Vagina (tissue), 2 donors: ENCODE measurements around the gene ZNF514. TPM values are rescaled to one million over a fixed set of nuclear protein-coding genes. Genes with fewer than 3 reads are reported as not detected.

Source experiments
- DNase-seq, 2 donors: peaks; one replicate each; pipeline ENCODE4 v3.0.0-alpha.2; 2017; ENCODE audit errors: extremely low spot score in 2 of 2
- H3K27ac ChIP-seq: fragments of 200-600 bp; sonication (generic); one replicate; pipeline ENCODE4 v1.5.1; 2019
- H3K27me3 ChIP-seq: fragments of 200-600 bp; sonication (generic); one replicate; pipeline ENCODE4 v1.5.1; 2019
- H3K36me3 ChIP-seq, 2 donors: fragments of 200-600 bp; sonication (generic); one replicate each; pipeline ENCODE4 v1.5.1; 2017 to 2019
- H3K4me1 ChIP-seq: fragments of 200-600 bp; sonication (generic); one replicate; pipeline ENCODE4 v1.5.1; 2019
- H3K4me3 ChIP-seq, 2 donors: fragments of 200-600 bp; sonication (generic); 1 replicate in 1 of 2; 2 replicates in 1 of 2; pipeline ENCODE4 v1.5.1; 2016 to 2019
- H3K9me3 ChIP-seq: fragments of 200-600 bp; sonication (generic); one replicate; pipeline ENCODE4 v1.5.1; 2019
- CTCF ChIP-seq, 3 experiments: fragments of 450-650 bp in 2 of 3; fragments of 200-600 bp in 1 of 3; sonication (generic) in 1 of 3; IDR thresholded peaks; one replicate each; pipeline ENCODE4 v1.5.1; 2017 to 2019; ENCODE audit warnings: antibody characterized with exemption in 3 of 3, mild to moderate bottlenecking in 2 of 3, moderate library complexity in 2 of 3
- POLR2A ChIP-seq, 2 donors: fragments of 450-650 bp; IDR thresholded peaks; one replicate each; pipeline ENCODE4 v1.6.1; 2017; ENCODE audit warnings: antibody characterized with exemption in 2 of 2, mild to moderate bottlenecking in 2 of 2, moderate library complexity in 2 of 2
- POLR2AphosphoS5 ChIP-seq, 2 donors: sonication (generic); formaldehyde crosslinking; IDR thresholded peaks; one replicate each; pipeline ENCODE4 v1.9.0; 2017; ENCODE audit warnings: antibody characterized with exemption in 2 of 2, mild to moderate bottlenecking in 2 of 2, low read depth in 1 of 2; ENCODE audit not compliant: insufficient read depth in 1 of 2
- intact Hi-C: fragments of 100-400 bp; cut with DNase I; formaldehyde crosslinking; loops from one replicate; pipeline ENCODE4 v1.15.1; 2023
- total RNA-seq: library from RNA; depleted of rRNA; stranded (reverse); fragments of >200 nt; gene quantifications from one replicate; pipeline ENCODE4 v1.2.3, GENCODE V29; 2016

Gene ZNF514
- 14.0 TPM for total RNA-seq

GRCh38 chr2:95159690-95160449, at the start of gene ZNF514:
Gene ZNF514, minus strand, starts transcription at chr2:95159848. Its CDS starts 6,595 bp downstream, at chr2:95153253.
- DNase-seq: no peak
- Histone ChIP-seq H3K27me3 (no peaks in the 10 kb centered on the region), H3K36me3 (peaks cover 0 to 12% of the 10 kb centered on the region in 2 donors), H3K9me3 (no peaks in the 10 kb centered on the region), H3K4me1 (peaks cover 25% of the 10 kb centered on the region), H3K27ac (peak within 1 kb of the TSS; percentile 85), H3K4me3 (peak within 1 kb of the TSS; percentile 67 to 74)
- TF ChIP-seq POLR2A (IDR thresholded peaks at IDR 0.05) (no peak), CTCF (IDR thresholded peaks at IDR 0.05) (no peak), POLR2AphosphoS5 (IDR thresholded peaks at IDR 0.05; ENCODE audit: insufficient read depth in 1 of 2, low read depth in 1 of 2) (peak in 1 of 2 donors; percentile 45)
- intact Hi-C loops: loop anchor here (5.0 kb wide), 1 partner anchor 38 kb away; the partner anchor contains the start of gene MRPS5

GRCh38 chr2:95208106-95208505, 48.5 kb upstream of the ZNF514 start:
- Histone ChIP-seq H3K4me3 (peak overlapping the region; percentile 62 to 69), H3K4me1 (peaks cover 22% of the 10 kb centered on the region), H3K27me3 (no peaks in the 10 kb centered on the region), H3K27ac (no peak overlapping the region), H3K36me3 (peaks cover 2 to 31% of the 10 kb centered on the region in 2 donors), H3K9me3 (peaks cover 14% of the 10 kb centered on the region)
- intact Hi-C loops: no loop called here
- DNase-seq: no peak
- no peak for TF ChIP-seq POLR2A (IDR thresholded peaks at IDR 0.05)
- no peak for TF ChIP-seq POLR2AphosphoS5 (IDR thresholded peaks at IDR 0.05; ENCODE audit: insufficient read depth in 1 of 2, low read depth in 1 of 2)
- TF ChIP-seq CTCF (IDR thresholded peaks at IDR 0.05): no peak

- TF ChIP-seq CTCF (IDR thresholded peaks at IDR 0.05): peak in 2 of 3 experiments; percentile 15 to 66
- no peak for TF ChIP-seq POLR2A (IDR thresholded peaks at IDR 0.05)
- peak; percentile 87 to 92 for TF ChIP-seq POLR2AphosphoS5 (IDR thresholded peaks at IDR 0.05; ENCODE audit: insufficient read depth in 1 of 2, low read depth in 1 of 2)
- peaks cover 22% of the 10 kb centered on the region for H3K4me1 ChIP-seq
- intact Hi-C loops: no loop called here
- peak in 1 of 2 donors; percentile 91 for DNase-seq
- peak within 1 kb of the TSS; percentile 62 to 69 for H3K4me3 ChIP-seq
- H3K27ac ChIP-seq: peak within 1 kb of the TSS; percentile 68
- peaks cover 0 to 23% of the 10 kb centered on the region in 2 donors for H3K36me3 ChIP-seq
- H3K27me3 ChIP-seq: no peaks in the 10 kb centered on the region
- peaks cover 10% of the 10 kb centered on the region for H3K9me3 ChIP-seq
Observed at GRCh38 chr2:95207111-95207961, 47.7 kb upstream of the ZNF514 start, which contains the start of gene ZNF892. Gene ZNF892, plus strand, starts transcription at chr2:95207521. Its CDS starts 295 bp downstream, at chr2:95207816.

GRCh38 chr2:95206096-95206495, 46.4 kb upstream of the ZNF514 start:
- DNase-seq: no peak
- Histone ChIP-seq H3K9me3 (no peaks in the 10 kb centered on the region), H3K4me3 (peak overlapping the region; percentile 62 to 69), H3K4me1 (peaks cover 22% of the 10 kb centered on the region), H3K36me3 (peaks cover 0 to 11% of the 10 kb centered on the region in 2 donors), H3K27me3 (no peaks in the 10 kb centered on the region), H3K27ac (no peak overlapping the region)
- intact Hi-C loops: no loop called here
- TF ChIP-seq POLR2A (IDR thresholded peaks at IDR 0.05) (no peak), POLR2AphosphoS5 (IDR thresholded peaks at IDR 0.05; ENCODE audit: insufficient read depth in 1 of 2, low read depth in 1 of 2) (no peak), CTCF (IDR thresholded peaks at IDR 0.05) (no peak)
